NCI-H1105 treated with DMSO at 0.1 percent for 48 hours (cell line): ENCODE results near the gene METTL25B.

ENCODE experiments used
- DNase-seq: peaks from one replicate; lab custom pipeline; 2025; lab: John Stamatoyannopoulos, UW

The METTL25B gene

DNA sequence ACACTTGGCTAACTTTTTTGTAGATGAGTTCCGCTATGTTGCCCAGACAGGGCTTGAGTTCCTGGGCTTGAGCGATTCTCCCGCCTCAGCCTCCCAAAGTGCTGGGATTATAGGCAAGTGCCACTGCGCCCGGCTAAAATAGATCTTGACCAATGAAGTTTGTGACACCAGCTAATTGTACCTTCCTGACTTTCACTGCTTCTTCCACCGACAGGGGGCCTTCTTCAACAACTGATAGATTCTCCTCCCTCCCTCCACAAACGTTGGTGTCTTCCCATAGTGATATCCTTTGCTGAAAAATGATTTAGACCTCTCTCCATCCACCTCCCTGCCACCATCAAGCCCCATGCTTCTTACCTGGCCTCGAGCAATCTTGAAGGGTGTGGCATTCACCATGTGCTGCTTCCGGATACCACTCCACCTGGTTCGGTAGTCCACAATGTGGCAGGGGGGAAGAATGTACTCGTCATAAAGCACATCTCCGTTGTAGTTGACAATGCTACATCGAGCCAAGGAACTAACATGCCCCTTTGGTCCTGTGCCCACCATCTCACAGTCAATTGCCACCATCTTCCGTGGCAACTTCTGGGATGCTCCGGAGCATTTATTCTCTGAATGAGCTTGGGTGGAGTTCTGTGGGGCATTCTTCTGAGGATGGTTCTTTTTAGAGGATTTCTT lies 1.6 kb upstream of the METTL25B start:
- peak; percentile 34 for DNase-seq

DNA sequence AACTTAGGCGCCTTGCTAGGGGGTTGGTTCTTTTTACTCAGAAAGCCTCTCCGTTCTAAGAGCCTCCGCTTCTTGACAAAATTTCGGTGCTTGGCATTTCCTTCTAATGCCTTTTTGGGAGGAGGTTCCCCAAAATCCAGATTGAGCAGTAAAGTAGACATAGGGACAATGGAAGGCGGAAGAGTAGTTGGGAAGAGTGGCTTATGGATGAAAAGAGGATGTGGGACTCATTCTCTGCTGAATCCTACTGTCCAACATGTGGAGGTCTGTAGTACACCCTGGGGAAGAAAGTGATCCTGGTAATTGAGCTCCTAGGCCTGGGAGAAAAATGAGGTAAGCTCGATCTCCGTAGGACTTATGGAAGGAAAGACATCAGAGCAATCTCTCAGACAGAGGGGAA lies 777 bp upstream of the METTL25B start:
- DNase-seq = no peak

DNA sequence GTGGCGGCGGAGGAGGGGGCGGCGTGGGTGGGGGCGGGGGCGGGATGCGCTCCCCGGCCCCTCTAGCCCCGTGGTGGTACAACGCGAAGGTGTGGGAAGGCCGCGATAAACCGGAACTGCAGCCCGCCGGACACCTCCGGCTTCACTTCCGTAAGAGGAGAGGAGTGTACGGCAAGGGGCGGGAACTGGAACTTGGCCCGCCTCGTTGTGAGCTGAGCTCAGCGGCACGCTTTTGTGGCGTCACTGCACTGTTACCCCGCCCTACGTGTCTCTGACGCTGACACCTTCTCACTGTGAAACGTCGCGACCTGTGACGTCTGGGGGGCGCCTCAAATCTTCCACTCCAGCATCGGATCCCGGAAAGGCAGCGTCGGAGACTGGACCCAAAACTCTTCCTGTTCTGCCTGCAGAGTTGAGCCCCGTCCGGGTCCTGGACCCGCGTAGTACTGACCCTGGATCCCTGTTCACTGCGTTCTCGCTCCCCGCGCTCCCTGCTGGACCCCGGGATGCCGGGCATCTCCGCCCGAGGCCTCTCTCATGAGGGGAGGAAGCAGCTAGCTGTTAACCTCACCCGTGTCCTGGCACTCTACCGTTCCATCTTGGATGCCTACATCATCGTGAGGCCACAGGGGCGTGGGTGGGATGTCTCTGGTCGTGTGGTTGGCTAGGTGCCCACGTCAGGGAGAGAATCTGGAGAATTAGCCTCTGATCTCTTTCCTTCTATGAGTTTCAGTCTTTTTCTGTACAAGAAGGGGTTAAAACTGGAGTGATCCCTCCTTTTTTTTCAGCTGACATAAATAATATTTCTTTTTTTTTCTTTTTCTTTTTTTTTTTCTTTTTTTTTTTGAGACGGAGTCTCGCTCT lies 562 bp downstream of the METTL25B start, which contains the start of gene ISG20L2:
Gene ISG20L2, minus strand, starts transcription at position 168 of the 864 bp plus-strand sequence. CDS start 1,114 bp downstream, outside the sequence.
- peak; percentile 97 for DNase-seq

GRCh38 chr1:156733989-156734584 lies 5.8 kb downstream of the METTL25B start:
- DNase-seq = no peak

DNA sequence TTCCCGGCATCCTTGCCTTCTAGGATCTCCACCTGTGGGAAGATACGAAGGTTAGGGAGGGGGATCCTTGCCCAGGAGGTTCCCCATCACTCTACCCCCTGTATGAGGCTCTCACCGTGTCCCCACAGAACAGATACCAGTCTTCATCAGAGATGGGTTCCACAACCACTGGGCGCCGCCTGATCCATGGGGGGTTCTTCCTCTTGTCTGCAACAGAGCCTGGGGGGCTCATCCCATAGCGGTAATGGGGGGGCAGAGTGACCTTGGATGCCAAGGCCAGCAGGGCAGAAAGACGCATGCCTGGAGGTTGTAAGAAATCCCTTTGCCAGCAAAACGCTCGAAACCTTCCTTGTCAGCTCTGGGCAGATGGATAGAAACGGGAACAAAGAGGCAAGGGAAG lies 10.1 kb downstream of the METTL25B start:
- no peak for DNase-seq

- no peak for DNase-seq
Measured at GRCh38 chr1:156738916-156739315, 10.6 kb downstream of the METTL25B start.

GRCh38 chr1:156740237-156740740 lies 12.0 kb downstream of the METTL25B start:
- no peak for DNase-seq

DNA sequence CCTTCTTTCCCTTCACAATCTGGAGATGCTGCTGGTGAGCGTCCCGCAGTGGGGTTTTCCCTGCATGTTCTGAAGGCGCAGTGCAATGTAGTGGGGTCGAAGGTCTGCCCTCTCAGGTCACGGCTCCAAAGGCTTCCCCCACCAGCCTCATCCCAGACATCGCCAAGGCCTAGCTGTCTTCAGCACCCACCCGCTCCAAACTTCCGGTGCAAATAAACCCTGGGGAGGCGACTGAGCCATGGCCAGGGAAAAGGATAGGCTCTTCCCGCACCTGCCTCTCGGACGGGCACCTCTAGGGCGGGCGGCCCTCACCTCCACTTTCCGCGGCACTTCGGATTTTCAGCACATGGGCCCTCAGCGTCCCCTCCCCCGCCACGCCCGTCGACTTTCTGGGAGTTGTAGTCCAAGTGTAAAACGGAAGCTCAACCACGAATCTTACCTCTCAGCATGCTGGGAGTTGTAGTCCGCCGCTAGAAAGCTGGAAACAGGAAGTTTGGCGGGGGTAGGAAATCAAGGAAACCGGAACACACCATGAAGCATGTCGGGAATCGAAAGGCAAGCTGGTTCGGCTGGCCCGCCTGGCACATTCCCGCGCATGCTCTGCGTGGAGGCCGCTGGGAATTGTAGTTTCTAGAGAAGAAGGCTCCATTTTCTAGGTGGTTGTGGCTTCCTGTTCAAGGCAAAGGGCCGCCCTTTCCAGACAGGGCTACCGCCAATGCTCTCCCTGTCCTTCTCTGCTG lies 12.6 kb downstream of the METTL25B start, which contains the start of gene MRPL24:
Gene MRPL24, minus strand, starts transcription at position 348 of the 740 bp plus-strand sequence. CDS start 2,384 bp downstream, outside the sequence.
- peak; percentile 100 for DNase-seq

DNA sequence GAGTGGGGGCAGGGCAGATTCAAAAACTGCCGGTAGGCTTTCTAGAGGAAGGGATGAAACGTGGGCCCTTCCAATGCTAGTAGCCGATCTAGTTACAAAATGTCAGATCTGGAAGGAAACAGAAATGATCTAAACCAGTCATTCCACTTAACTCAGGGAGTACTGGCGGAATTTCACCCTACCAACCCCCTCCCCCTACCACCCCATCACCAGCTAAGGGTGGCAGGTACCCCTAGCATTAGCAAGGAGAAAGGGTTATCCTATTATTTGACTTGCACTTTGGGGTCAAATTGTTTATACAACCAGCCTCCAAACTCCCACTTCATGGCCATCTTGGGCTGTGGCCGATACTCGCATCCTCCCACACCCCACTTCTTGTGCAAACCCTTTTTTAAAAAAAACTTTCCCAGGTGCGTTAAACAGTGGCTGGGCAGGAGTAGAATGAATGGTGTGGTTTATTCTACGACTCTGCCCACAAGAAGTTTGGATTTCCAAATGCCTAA lies 13.3 kb downstream of the METTL25B start:
- DNase-seq = no peak

DNA sequence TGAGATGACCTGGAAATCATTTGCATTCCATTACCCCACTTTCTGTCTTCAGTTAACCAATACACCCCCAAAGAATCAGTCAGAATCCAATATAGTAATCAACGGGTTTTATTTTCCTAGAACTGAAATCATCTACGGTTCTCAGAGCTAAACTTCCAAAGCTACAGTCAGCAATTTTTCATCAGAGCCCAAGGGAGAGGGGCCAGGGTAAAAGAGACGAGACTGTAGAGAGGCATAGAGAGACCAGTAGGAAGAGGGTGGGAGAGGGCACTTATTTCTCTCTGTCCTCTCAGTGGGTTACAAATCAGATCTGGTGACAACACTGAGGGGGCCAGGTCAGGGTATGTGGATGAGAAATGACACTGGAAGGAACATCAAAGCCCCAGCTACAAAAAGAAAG lies 13.7 kb downstream of the METTL25B start:
- no peak for DNase-seq

DNA sequence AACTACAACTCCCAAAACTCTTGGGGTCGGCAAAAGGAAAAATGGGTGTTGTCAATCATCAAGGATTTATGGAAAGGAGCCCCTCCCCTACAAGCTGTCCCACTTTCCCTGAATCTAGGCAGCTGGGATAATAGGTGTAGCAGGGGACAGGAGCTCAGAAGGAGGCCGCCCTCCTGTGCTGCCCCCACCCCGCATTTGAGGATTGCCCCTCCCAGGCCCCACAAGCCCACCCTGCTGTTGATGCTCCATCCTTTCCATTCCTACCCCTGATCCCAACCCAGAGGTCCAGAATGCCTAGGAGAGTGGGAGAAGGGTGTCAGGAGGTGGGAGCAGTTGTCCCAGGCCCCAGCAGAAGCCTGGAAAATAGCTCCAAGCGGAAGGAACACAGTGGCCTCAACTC lies 14.5 kb downstream of the METTL25B start:
- DNase-seq = no peak

DNA sequence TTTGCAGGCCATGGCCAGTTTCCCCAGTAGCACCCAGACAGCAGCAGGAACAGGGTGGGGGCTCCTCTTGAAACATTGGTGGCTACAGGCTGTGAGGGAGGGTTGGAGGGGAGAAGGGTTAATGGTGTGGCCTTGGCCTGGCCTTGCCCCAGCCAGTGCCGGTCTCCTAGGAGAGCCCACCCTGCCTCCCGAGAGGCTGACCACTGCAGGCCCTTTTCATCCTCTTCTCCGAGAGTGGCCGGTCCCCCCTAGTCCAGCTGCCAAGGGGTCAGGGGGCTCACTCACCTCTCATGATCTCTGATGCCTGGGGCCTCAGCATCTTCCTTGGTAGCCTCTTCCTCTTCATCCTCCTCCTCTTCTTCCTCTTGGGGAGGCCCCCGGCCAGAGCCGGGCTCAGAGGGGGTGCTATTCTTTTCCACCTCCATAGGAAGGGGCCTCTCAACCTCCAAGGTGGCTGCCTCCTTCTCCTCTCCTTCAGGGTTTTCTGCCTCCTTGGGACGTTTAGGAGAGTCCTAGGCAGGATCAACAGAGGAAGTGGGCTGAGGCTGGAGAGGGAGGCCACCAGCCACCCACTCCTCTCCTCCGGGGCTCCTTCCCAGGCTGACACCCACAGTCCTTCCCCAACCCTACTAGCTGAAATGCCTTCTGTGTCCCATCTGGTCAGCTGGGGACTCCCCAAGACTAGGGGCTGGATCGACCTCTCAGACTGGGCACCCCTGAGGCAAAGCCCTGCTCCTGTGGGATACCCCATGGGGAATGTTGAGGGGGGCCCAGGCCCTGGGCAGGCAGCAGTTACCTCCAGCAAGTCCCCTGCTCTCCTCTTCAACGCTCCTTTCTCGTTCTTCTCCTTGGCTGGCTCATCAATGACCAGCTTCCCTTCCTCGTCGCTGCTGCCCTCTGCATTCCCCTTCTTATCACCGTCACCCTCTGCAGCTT lies 15.4 kb downstream of the METTL25B start:
- DNase-seq = no peak

DNA sequence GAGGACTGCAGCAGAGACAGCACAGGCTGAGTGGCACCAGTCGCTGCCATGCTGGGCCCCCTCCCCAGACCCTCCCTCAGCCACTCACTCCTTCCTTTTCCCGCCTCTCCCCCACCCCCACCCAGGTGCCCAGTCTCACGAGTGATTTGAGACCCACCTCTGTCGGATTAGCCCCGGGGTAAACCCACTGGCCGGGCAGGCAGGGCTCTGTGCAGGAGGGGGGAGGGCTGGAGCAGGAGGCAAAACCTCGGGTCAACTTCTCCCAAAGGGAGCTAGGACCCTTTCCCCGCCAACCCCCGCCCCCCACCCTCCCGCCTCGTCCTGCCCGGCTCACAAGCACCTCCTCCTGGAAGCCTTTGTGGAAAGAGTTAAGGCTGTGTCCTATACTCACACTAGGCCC lies 16.1 kb downstream of the METTL25B start:
- no peak for DNase-seq

DNA sequence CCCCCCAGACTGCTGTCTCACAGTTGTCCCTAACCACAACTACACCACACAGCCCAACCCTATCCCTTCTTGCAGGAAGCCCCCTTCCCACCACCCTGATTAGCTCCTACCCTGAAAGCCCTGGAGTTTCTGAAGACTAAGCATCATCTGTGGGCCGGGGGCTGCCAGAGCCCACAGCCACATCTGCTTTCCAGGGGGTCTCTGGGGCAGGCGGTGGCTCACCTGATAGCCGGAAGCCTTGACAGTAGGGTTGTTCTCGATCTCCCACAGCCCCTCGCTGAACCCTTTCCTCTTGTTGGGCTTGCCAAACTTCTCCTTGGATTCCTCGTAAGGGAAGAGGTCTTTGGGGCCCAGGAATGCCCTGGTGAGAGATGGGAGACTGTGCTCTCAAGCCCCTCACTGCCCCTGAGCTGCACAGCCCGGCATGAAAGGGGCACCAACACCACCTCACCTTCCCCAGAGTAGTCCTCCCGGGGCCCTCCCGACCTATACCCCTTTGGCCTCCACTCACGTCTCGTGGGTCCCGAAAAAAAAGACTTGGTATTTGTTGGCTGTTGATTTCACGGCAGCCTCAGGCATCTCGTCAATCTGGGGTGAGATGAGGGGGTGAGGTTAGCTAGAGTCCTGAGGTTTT lies 16.6 kb downstream of the METTL25B start:
- no peak for DNase-seq

- no peak for DNase-seq
Measured at GRCh38 chr1:156745881-156746280, 17.6 kb downstream of the METTL25B start.

- DNase-seq = no peak
Measured at GRCh38 chr1:156746406-156746727, 18.1 kb downstream of the METTL25B start.

DNA sequence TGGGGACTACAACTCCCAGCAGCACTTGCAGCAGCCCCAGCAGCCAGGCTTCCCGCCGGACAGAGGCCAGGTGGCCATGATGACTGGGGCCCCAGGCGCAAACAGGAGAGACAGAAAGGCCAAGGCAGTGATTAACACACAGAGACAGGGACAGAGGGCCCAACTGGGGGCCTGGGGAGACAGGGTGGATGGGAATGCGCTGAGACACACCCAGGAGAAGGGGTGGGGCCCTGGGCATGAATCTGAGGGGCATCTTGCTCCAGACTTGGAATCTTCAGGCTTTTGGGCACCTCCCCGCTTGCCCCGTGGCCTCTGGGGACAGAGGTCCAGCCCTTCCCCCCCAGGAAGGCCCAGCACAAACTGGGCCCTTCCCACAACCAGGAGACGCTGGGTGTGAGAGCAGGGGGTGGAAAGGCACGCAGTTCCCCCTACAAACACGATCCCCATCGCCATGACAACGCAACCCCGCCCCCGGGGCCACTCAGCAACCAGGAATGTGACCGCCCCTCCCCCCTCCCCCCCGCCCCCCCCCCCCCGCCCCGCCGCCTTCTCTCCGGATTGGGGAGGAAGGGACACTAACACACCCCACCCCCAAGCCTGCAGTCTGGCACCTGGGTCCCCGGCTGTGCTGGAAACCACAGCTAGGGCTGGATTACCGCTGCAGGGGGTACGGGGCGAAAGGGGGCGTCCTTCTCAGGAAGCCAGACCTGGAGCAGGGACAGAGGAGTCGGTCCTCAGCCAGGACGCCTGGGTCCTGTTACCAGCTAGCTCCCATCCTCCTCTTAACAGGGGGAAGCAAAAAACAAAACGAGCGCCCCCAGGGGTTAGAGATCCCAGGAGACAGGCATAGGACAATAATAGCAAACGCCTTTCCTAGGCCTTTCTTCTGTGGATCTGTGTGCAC lies 18.7 kb downstream of the METTL25B start:
- peak; percentile 69 for DNase-seq

DNA sequence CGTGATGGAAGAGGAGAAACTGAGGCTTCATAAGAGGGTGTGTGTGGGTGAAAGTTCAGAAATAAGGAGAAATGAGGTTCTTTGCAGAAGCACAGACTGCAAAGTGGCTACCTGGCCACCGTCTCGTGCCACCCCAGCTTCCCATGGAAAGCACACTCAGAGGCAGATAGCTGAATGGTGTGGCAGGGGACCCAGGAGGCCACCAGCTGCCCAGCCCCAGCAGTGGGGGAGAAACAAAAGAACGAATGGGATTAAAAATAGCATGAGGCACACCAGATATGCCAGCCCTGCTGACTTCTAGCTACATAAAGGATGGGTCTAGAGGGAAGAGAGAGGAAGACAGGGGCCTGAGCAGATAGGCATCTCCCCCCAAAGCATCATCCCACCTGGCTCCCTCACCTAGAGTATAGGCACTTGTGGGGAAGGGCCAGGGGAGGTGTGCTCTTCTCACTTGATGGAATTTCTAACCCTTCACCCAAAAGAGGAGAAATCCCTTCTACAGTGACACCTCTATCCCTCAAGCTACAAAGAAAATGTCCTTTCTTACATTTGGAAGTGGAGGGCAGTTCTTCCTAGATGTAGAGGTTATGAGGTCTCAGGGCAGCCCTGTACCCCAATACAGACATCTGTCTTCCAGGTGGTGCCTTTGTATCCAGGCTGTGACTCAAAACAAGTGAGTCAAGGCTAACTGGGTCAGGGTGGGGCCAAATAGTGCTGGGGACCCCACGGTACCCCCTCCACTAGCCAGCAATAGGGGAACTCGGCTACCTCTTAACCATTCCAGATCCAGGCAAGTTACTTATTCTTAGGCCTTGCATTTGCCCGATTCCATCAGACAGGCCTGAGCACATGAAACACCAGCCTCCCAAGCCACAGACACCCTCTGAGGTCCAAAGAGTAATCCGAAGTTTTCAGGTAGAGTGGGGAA lies 19.7 kb downstream of the METTL25B start:
- no peak for DNase-seq
